DOHH2 (cell line): ENCODE results near the gene SNAPC2.

Experiments used
- EZH2phosphoT487 ChIP-seq: fragments of 200-600 bp; sonication (generic); IDR thresholded peaks from 2 replicates; pipeline ENCODE4 v1.6.1; 2017; ENCODE audit warnings: borderline replicate concordance, mild to moderate bottlenecking, antibody characterized with exemption, low read length, moderate library complexity, mixed read lengths
- TF ChIP-seq, protein P1 (sequence below): fragments of 200-600 bp; sonication (generic); IDR thresholded peaks from one replicate; pipeline ENCODE4 v1.5.1; 2014; ENCODE audit warnings: antibody characterized with exemption, mild to moderate bottlenecking, low read depth, low read length; ENCODE audit not compliant: poor library complexity, severe bottlenecking

- TF ChIP-seq, protein P1, sequence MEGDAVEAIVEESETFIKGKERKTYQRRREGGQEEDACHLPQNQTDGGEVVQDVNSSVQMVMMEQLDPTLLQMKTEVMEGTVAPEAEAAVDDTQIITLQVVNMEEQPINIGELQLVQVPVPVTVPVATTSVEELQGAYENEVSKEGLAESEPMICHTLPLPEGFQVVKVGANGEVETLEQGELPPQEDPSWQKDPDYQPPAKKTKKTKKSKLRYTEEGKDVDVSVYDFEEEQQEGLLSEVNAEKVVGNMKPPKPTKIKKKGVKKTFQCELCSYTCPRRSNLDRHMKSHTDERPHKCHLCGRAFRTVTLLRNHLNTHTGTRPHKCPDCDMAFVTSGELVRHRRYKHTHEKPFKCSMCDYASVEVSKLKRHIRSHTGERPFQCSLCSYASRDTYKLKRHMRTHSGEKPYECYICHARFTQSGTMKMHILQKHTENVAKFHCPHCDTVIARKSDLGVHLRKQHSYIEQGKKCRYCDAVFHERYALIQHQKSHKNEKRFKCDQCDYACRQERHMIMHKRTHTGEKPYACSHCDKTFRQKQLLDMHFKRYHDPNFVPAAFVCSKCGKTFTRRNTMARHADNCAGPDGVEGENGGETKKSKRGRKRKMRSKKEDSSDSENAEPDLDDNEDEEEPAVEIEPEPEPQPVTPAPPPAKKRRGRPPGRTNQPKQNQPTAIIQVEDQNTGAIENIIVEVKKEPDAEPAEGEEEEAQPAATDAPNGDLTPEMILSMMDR = no peak
- TF ChIP-seq EZH2phosphoT487 = no peak
Observed at GRCh38 chr19:7873304-7874075, 46.6 kb upstream of the SNAPC2 start.
